CD4-positive, alpha-beta T cell treated with Interleukin-15 for 4 hours (primary cell): Measurements from ENCODE around the gene CYP19A1.
"Not testable (repeated sequence)": the region's sequence is repeated elsewhere in the genome, so short reads cannot be mapped to it uniquely, and the experiment has no call there.

ENCODE experiments used
- DNase-seq: peaks from one replicate; pipeline ENCODE4 v3.0.0-alpha.2; 2020; ENCODE audit warnings: low spot score

CYP19A1 gene

DNA sequence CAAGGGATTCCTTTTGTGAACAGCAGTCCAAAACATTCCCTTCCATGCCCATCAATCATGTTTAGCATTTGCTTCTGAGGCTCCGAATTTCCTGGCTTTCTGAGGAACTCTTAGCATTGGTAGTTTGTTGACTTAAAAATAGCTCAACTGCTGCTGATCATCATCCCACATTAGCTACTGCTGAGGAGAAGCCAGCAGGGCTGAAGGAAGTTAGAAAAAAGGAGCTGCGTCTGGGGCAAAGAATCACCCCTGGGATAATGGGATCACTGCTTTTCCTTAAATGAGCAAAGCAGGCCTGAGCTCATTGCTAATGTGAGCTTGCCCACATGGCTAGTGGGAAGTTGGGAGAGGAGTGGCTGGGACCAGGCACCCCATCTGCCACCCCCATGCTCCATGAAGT is 39.8 kb downstream of the CYP19A1 start:
- DNase-seq = no peak

DNA sequence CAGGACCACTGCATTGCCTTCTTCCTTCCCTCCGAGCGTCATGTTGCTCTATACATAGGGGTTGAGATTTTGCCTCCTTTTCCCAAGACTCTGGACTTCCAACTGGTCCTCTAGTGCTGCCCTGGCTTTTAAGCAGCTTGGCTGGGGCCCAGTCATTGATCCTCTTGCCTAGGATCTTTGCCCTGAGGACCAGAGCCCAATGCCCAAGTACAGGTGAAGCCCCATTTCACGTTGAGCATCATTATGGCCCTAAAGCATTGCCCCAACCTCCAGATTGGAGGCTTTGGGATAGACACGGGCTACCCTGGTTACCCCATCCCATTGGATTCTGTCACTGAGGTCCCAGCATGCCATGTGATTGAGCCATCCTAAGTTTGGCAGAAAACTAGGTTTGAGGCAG is 47.7 kb downstream of the CYP19A1 start:
- DNase-seq = no peak

- DNase-seq = no peak
Measured at GRCh38 chr15:51289290-51289689, 49.1 kb downstream of the CYP19A1 start.

- DNase-seq = no peak
Measured at GRCh38 chr15:51288143-51289065, 50.0 kb downstream of the CYP19A1 start.

- no peak for DNase-seq
Measured at GRCh38 chr15:51286816-51287215, 51.6 kb downstream of the CYP19A1 start.

DNA sequence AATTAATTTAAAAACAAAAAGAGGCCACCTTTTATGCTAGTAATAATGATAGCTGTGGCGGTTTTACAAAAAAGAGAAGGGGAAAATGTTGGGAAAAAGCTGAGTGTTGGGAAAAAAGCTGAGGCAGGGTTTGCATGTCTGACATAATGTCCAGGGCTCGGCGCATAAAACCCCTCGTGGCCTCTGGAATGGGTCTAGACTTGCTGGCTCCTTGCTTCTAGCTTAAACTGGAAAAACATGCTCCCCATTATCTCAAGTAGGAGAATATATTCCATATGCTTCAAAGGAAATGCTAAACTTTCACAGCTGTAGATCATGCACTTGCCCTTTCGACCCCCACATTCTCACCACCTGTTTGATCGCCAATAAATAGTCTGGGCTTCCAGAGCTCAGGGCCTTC is 53.0 kb downstream of the CYP19A1 start:
- DNase-seq = no peak

DNA sequence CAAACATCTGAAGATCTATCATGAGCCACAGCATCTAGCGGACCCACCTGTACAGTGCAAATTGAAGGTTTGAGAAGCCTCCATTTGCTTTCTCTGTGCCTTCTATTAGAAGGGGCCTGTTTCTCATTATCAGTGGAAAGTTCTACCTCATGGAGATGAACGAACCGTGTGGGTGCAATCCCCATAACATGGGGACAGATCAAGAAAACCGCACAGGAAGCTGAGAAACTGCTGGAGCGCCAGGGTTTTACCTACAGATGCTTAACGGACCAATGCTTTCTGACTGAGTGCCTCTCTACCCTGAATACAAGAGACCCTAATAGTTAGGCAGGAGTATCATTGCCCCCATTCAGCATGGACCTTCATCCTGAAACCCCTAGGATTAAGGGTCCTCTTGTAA is 53.5 kb downstream of the CYP19A1 start:
- no peak for DNase-seq

GRCh38 chr15:51283026-51283425 is 55.4 kb downstream of the CYP19A1 start:
- no peak for DNase-seq

- DNase-seq = not testable (repeated sequence)
Measured at GRCh38 chr15:51282241-51282640, 56.2 kb downstream of the CYP19A1 start.

- no peak for DNase-seq
Measured at GRCh38 chr15:51281368-51281967, 56.9 kb downstream of the CYP19A1 start.

DNA sequence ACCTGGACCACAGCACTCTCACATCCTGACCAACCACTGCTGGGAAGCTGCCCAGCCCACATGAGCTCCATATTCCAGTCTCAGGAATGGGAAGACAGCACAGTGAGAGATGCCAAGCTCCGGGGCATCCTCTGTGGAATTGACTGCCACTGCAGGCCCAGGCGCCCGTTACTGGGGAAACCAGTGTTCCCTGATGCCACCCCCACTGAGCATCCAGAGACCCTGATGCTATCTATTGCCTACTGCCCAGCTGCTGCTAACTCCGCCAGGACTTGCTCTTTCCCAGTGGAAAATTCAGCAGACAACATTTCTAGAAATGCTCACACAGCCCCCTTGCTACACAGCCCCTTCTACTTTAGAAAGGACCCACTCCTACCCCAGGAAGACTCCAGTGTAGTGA is 57.6 kb downstream of the CYP19A1 start:
- DNase-seq = no peak

GRCh38 chr15:51279391-51279790 is 59.0 kb downstream of the CYP19A1 start:
- no peak for DNase-seq

- DNase-seq = no peak
Measured at GRCh38 chr15:51277101-51277500, 61.3 kb downstream of the CYP19A1 start.

- no peak for DNase-seq
Measured at GRCh38 chr15:51274956-51275355, 63.4 kb downstream of the CYP19A1 start.

GRCh38 chr15:51270706-51271105 is 67.7 kb downstream of the CYP19A1 start:
- no peak for DNase-seq

- no peak for DNase-seq
Measured at GRCh38 chr15:51269496-51269895, 68.9 kb downstream of the CYP19A1 start.

DNA sequence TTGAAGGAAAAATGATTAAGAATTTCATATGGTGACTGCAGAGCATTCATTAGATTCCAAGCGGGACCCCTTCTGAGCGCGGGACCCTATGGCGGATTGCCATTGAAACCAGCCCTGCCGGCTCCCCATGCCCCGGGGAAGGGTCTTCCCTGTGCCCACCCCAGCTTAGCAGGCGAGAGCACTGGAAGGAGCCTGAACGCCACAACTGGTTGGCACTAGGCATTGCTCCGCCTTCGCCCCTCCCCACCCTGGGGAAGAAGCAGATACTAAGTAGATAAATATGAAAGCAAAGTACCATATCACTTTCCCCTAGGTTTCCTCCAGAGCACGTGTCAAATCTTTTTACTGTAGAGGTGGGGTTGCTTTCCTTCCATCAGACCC is 70.7 kb downstream of the CYP19A1 start:
- DNase-seq = no peak

GRCh38 chr15:51267051-51267702 is 71.2 kb downstream of the CYP19A1 start:
- no peak for DNase-seq

DNA sequence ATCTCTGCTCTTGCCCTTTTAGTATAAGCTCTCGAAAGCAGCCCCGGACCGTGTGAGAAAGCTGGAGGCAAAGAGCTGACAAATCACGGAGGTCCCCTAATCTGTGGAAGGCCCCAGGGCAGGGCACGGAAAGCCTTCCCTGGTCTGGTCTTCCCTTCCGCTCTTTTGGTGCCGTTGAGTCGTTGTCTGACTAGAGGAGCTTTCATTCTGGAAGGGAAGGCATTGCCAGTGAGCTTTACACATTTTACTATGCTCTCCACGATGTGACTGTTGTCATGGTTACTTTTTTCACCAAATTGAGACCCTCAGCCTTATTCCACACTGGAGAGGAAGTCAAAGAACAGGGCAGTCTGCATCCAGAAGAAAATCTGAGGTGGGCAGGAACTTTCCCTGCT is 71.7 kb downstream of the CYP19A1 start:
- no peak for DNase-seq

DNA sequence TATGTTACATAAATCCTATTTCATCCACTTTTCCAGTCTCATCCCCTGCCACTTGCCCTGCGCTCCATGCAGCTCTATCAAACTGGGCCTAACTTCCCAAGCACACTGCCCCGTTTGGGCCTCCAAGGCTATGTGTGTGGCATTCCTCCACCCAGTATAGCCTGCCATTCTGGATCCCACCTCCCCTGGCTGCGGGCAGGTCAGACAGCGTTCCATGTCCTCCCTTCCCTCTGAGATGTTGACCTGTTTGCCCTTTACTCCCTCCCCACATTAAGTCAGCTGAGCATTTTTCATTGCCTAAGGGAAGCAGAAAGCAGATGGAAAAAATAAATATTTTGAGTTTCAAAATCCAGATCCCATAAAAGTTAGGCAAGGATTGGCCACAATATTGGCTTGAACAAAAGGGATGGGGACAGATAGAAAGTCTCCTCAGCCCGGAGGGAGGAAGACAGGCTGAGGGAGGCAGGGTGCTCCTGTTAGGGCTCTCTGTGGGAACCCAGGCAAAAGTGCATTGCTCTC is 73.3 kb downstream of the CYP19A1 start:
- no peak for DNase-seq

- no peak for DNase-seq
Measured at GRCh38 chr15:51263726-51264125, 74.7 kb downstream of the CYP19A1 start.

DNA sequence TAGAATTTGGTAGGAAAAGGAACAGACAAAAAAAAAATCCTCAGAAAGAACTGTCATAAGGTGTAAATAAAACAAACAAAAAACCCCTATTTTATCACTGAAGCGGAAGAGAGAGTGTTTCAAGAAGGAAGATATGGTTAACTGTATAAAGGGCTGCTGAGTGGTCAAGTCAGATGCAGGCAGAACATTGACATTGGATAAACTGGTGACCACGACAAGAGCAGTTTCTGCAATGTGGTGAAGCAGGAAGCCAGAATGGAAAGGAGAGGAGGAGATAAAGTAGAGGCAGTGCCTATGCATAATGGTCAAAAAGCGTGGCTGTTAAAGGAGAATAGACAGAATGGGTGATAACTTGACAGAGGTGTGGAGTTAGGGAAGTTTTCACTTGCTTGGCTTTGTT is 75.3 kb downstream of the CYP19A1 start:
- no peak for DNase-seq

DNA sequence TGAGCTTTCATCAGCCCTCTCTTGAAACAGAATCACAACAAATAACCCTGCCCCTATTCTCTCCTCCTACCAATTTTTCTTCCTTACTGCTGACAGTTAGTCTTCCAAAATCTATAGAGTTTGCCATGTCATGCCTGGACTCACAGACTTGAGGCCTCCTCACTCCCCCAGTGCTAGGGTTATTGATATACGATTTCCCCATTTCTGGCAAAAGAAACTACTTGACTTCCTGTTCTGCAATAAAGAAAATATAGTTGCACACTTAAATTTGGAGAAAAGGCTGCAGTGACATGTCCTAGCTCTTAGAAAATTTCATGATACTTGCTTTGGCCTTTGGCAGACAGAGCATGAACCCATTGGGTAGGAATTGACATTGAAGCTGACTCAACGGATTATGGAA is 75.9 kb downstream of the CYP19A1 start:
- DNase-seq = no peak
